Cardiac fibroblast (primary cell): ENCODE results near the gene TFR2.
A peak's percentile ranks its signal among the peaks of the same experiment; 100 is the strongest.
"Not testable (repeated sequence)": the region's sequence is repeated elsewhere in the genome, so short reads cannot be mapped to it uniquely, and the experiment has no call there.

Experiments
- DNase-seq, 2 donors: peaks; one replicate each; pipeline versions ENCODE4 v3.0.0 to v3.0.0-alpha.2; 2010; ENCODE audit warnings: low read depth in 2 of 2
- H3K4me3 ChIP-seq, 2 donors: replicated peaks in 1 of 2; 1 replicate in 1 of 2; 2 replicates in 1 of 2; pipeline ENCODE4 v1.5.1; 2011; ENCODE audit warnings: low read depth in 2 of 2, low read length in 2 of 2, mild to moderate bottlenecking in 2 of 2, moderate library complexity in 1 of 2
- CTCF ChIP-seq: IDR thresholded peaks from one replicate; pipeline ENCODE4 v1.5.1; 2011; ENCODE audit warnings: low read depth, mild to moderate bottlenecking, low read length, inconsistent platforms

Gene TFR2

GRCh38 chr7:100665168-100665726, 23.9 kb upstream of the TFR2 start:
- H3K4me3 ChIP-seq: no peak overlapping the region
- DNase-seq: no peak
- no peak for TF ChIP-seq CTCF

GRCh38 chr7:100662194-100662776, 20.9 kb upstream of the TFR2 start:
- not testable (repeated sequence) for H3K4me3 ChIP-seq, DNase-seq

GRCh38 chr7:100655908-100656674, 14.7 kb upstream of the TFR2 start, which contains the start of gene ACTL6B:
ACTL6B (minus strand) TSS chr7:100656448; CDS start chr7:100656354, 94 bp downstream.
- peak; percentile 41 to 47 for DNase-seq
- no peak for TF ChIP-seq CTCF
- H3K4me3 ChIP-seq: no peak within 1 kb of the TSS

GRCh38 chr7:100654908-100655831, 13.8 kb upstream of the TFR2 start:
- TF ChIP-seq CTCF: no peak
- H3K4me3 ChIP-seq: no peak overlapping the region
- DNase-seq: no peak

GRCh38 chr7:100649826-100650565, 8.6 kb upstream of the TFR2 start:
- peak in 1 of 2 donors; percentile 16 for DNase-seq
- no peak overlapping the region for H3K4me3 ChIP-seq
- TF ChIP-seq CTCF: no peak

GRCh38 chr7:100642534-100642907, 1.2 kb upstream of the TFR2 start:
- no peak for TF ChIP-seq CTCF
- no peak overlapping the region for H3K4me3 ChIP-seq
- DNase-seq: no peak
